GM12865 (cell line): ENCODE results near the gene MEP1A.

Source experiments
- DNase-seq: peaks from one replicate; pipeline ENCODE4 v3.0.0; 2010; ENCODE audit warnings: low read depth
- H3K4me3 ChIP-seq: 2 replicates; pipeline ENCODE4 v1.5.1; 2011; ENCODE audit warnings: mild to moderate bottlenecking, low read depth, low read length, control low read depth
- CTCF ChIP-seq: IDR thresholded peaks from 2 replicates; pipeline ENCODE4 v1.5.1; 2011; ENCODE audit warnings: low read length, control low read depth, low read depth, inconsistent platforms; ENCODE audit not compliant: insufficient read depth; ENCODE audit errors: missing control alignments

The MEP1A gene

GRCh38 chr6:46790355-46790874 lies 2.8 kb upstream of the MEP1A start:
- TF ChIP-seq CTCF: no peak
- DNase-seq: no peak
- H3K4me3 ChIP-seq: no peak overlapping the region

- DNase-seq: no peak
- no peak for TF ChIP-seq CTCF
- no peak overlapping the region for H3K4me3 ChIP-seq
Observed at GRCh38 chr6:46792635-46793034, 554 bp upstream of the MEP1A start.

- H3K4me3 ChIP-seq: no peak overlapping the region
- no peak for TF ChIP-seq CTCF
- no peak for DNase-seq
Observed at GRCh38 chr6:46794068-46794467, 879 bp downstream of the MEP1A start.

GRCh38 chr6:46795816-46796215 lies 2.6 kb downstream of the MEP1A start:
- TF ChIP-seq CTCF: no peak
- DNase-seq: no peak

GRCh38 chr6:46796848-46797580 lies 3.8 kb downstream of the MEP1A start:
- no peak for DNase-seq
- no peak for TF ChIP-seq CTCF
- H3K4me3 ChIP-seq: no peak overlapping the region

More at GRCh38 chr6:46795816-46796215, 2.6 kb downstream of the MEP1A start:
- H3K4me3 ChIP-seq: no peak overlapping the region

GRCh38 chr6:46799657-46800056 lies 6.5 kb downstream of the MEP1A start:
- no peak for DNase-seq
- H3K4me3 ChIP-seq: no peak overlapping the region
- TF ChIP-seq CTCF: no peak

GRCh38 chr6:46808806-46809205 lies 15.6 kb downstream of the MEP1A start:
- H3K4me3 ChIP-seq: no peak overlapping the region
- TF ChIP-seq CTCF: no peak
- DNase-seq: no peak
